ENCODE data around the gene DET1. TPM values are rescaled to one million over a fixed set of nuclear protein-coding genes. Genes with fewer than 3 reads are reported as not detected.

Gene DET1
- total and polyA plus RNA-seq, 2 donors (not counting 1 experiment from before 2014, with no cell fraction given): 6.7 to 10.1 TPM

DNA sequence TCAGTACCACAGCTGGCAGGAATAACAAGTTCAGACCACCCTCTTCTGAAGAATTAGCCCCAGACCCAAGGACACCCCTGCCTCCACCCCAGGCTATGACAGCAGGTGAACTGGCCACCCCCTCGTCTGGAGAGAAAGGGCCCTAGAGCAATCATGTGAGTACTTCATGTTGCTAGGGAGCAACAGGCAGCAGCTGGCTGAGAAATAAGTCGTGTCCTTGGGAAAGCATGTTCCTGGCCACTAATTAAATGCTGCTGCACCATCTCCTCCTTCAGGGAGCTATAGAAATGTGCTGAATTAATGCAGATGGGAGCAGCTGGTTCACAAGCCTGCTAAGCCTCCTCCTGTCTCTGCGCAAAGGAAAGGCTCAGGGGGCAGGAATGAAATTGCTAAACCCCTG lies 47.5 kb downstream of the DET1 start:
- H3K27me3 Mint-ChIP-seq: no peaks in the 10 kb centered on the region
- ChIA-PET CTCF (no interaction called here), POLR2A (no interaction called here)
- ATAC-seq (ENCODE audit: low read depth) (no peak), DNase-seq (no peak)
- intact Hi-C loops (cut with micrococcal nuclease): no loop called here
- no peaks in the 10 kb centered on the region for H3K9me3 Mint-ChIP-seq (ENCODE audit: insufficient read depth)
- Histone ChIP-seq H3K36me3 (replicated peaks in 1 of 2; ENCODE audit: control extremely low read depth in 1 of 2, control insufficient read depth in 1 of 2, extremely low read depth in 1 of 2, insufficient read depth in 2 of 2, low read length in 1 of 2) (no peaks in the 10 kb centered on the region), H4K20me1 (ENCODE audit: control insufficient read depth, insufficient read depth, low read length, poor library complexity, severe bottlenecking) (no peaks in the 10 kb centered on the region), H3K4me1 (ENCODE audit: control insufficient read depth in 2 of 2, insufficient read depth in 2 of 2, low read length in 2 of 2) (no peaks in the 10 kb centered on the region), H2AFZ (ENCODE audit: insufficient read depth, low read depth, low read length, poor library complexity, severe bottlenecking) (no peak overlapping the region), H3K9ac (ENCODE audit: low read length) (no peak overlapping the region), H3K4me3 (ENCODE audit: control extremely low read depth in 1 of 5, extremely low read depth in 1 of 5, insufficient read depth in 1 of 5, low read depth in 2 of 5, low read length in 4 of 5) (no peak overlapping the region), H3K27me3 (replicated peaks in 1 of 4; ENCODE audit: control extremely low read depth in 1 of 4, control insufficient read depth in 3 of 4, insufficient read depth in 4 of 4, low read length in 3 of 4) (no peaks in the 10 kb centered on the region), H3K9me3 (ENCODE audit: control extremely low read depth in 1 of 3, control insufficient read depth in 2 of 3, insufficient read depth in 1 of 3, low read length in 2 of 3) (no peaks in the 10 kb centered on the region), H3K27ac (ENCODE audit: low read length in 2 of 2) (no peak overlapping the region), H3K79me2 (ENCODE audit: control insufficient read depth, insufficient read depth, low read length) (no peaks in the 10 kb centered on the region), H3K4me2 (replicated peaks; ENCODE audit: low read depth, low read length, poor library complexity, severe bottlenecking) (no peak overlapping the region)
- no peak overlapping the region for H3K27ac Mint-ChIP-seq
- H3K4me1 Mint-ChIP-seq: no peaks in the 10 kb centered on the region
- WGBS (ENCODE audit: insufficient coverage): 100% methylated on average over 2 of the region's 3 CpGs
- H3K4me3 Mint-ChIP-seq: no peak overlapping the region
- TF ChIP-seq, protein P1, sequence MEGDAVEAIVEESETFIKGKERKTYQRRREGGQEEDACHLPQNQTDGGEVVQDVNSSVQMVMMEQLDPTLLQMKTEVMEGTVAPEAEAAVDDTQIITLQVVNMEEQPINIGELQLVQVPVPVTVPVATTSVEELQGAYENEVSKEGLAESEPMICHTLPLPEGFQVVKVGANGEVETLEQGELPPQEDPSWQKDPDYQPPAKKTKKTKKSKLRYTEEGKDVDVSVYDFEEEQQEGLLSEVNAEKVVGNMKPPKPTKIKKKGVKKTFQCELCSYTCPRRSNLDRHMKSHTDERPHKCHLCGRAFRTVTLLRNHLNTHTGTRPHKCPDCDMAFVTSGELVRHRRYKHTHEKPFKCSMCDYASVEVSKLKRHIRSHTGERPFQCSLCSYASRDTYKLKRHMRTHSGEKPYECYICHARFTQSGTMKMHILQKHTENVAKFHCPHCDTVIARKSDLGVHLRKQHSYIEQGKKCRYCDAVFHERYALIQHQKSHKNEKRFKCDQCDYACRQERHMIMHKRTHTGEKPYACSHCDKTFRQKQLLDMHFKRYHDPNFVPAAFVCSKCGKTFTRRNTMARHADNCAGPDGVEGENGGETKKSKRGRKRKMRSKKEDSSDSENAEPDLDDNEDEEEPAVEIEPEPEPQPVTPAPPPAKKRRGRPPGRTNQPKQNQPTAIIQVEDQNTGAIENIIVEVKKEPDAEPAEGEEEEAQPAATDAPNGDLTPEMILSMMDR (IDR thresholded peaks at IDR 0.05): no peak
- no peak for TF ChIP-seq EZH2 (IDR thresholded peaks at IDR 0.05; ENCODE audit: borderline replicate concordance, insufficient read depth, low read depth, low read length, poor library complexity, severe bottlenecking)

DNA sequence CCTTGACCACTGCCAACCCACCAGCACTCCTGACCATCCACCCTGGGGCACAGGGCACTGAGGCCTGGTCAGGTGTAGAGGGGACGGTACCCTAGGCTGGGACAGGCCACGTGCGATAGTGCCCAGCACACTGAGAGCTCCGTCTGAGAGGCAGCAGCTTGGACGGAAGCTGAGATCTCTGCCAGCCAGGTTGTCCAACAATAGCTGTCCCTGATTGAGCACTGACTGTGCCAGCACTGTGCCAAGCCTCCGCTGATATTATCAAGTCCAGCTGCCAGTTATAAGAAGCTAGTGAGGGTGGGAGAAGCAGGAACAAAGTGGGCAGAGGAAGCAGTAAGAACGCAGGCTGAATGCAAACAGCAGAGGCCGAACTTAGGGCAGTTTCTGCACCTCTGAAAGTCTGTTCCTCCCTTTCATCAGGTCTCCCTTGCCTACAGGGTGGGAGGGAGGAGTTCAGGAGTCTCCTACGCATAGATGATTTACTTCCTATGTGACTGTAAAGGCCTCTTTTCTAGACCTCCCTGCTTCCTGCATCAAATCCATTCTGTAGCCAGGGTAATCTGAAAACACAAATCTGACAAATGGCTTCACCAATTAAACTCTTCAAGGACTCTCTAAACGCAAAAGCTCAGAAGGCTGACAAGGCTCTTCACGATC lies 49.2 kb downstream of the DET1 start:
- ATAC-seq (ENCODE audit: low read depth): no peak
- H3K36me3 ChIP-seq (replicated peaks in 1 of 2; ENCODE audit: control extremely low read depth in 1 of 2, control insufficient read depth in 1 of 2, extremely low read depth in 1 of 2, insufficient read depth in 2 of 2, low read length in 1 of 2): no peaks in the 10 kb centered on the region
- H3K27ac ChIP-seq (ENCODE audit: low read length in 2 of 2): no peak overlapping the region
- no peak overlapping the region for H2AFZ ChIP-seq (ENCODE audit: insufficient read depth, low read depth, low read length, poor library complexity, severe bottlenecking)
- CTCF ChIA-PET: no interaction called here
- H3K4me2 ChIP-seq (replicated peaks; ENCODE audit: low read depth, low read length, poor library complexity, severe bottlenecking): no peak overlapping the region
- H3K4me3 Mint-ChIP-seq: no peak overlapping the region
- no peak for DNase-seq
- TF ChIP-seq, protein P1 (IDR thresholded peaks at IDR 0.05): no peak
- TF ChIP-seq EZH2 (IDR thresholded peaks at IDR 0.05; ENCODE audit: borderline replicate concordance, insufficient read depth, low read depth, low read length, poor library complexity, severe bottlenecking): no peak
- WGBS (ENCODE audit: insufficient coverage): 98% methylated on average over 10 of the region's 11 CpGs
- POLR2A ChIA-PET: no interaction called here
- no peaks in the 10 kb centered on the region for H3K27me3 Mint-ChIP-seq
- H4K20me1 ChIP-seq (ENCODE audit: control insufficient read depth, insufficient read depth, low read length, poor library complexity, severe bottlenecking): no peaks in the 10 kb centered on the region
- H3K79me2 ChIP-seq (ENCODE audit: control insufficient read depth, insufficient read depth, low read length): no peaks in the 10 kb centered on the region
- no peaks in the 10 kb centered on the region for H3K4me1 ChIP-seq (ENCODE audit: control insufficient read depth in 2 of 2, insufficient read depth in 2 of 2, low read length in 2 of 2)
- H3K9me3 ChIP-seq (ENCODE audit: control extremely low read depth in 1 of 3, control insufficient read depth in 2 of 3, insufficient read depth in 1 of 3, low read length in 2 of 3): no peaks in the 10 kb centered on the region
- H3K4me3 ChIP-seq (ENCODE audit: control extremely low read depth in 1 of 5, extremely low read depth in 1 of 5, insufficient read depth in 1 of 5, low read depth in 2 of 5, low read length in 4 of 5): no peak overlapping the region
- no peaks in the 10 kb centered on the region for H3K9me3 Mint-ChIP-seq (ENCODE audit: insufficient read depth)
- intact Hi-C loops (cut with micrococcal nuclease): no loop called here
- no peaks in the 10 kb centered on the region for H3K27me3 ChIP-seq (replicated peaks in 1 of 4; ENCODE audit: control extremely low read depth in 1 of 4, control insufficient read depth in 3 of 4, insufficient read depth in 4 of 4, low read length in 3 of 4)
- H3K27ac Mint-ChIP-seq: no peak overlapping the region
- H3K4me1 Mint-ChIP-seq: no peaks in the 10 kb centered on the region
- no peak overlapping the region for H3K9ac ChIP-seq (ENCODE audit: low read length)
